K562 (cell line): Measurements from ENCODE around the gene NAIF1. TPM values are rescaled to one million over a fixed set of nuclear protein-coding genes. Genes with fewer than 3 reads are reported as not detected.

Experiments
- CHCHD3 ChIP-seq: fragments of 250-450 bp; sonication (Bioruptor Pico); IDR thresholded peaks from 2 replicates; pipeline ENCODE4 v2.1.2; 2022; ENCODE audit warnings: mild to moderate bottlenecking
- IRF2 ChIP-seq: sonication (generic); formaldehyde crosslinking; IDR thresholded peaks from 2 replicates; pipeline ENCODE4 v1.8.1; 2022; ENCODE audit warnings: mild to moderate bottlenecking, missing genetic modification reagents
- NONO ChIP-seq, 2 experiments: fragments of 200-400 bp in 1 of 2; fragments of 450-650 bp in 1 of 2; formaldehyde crosslinking in 1 of 2; IDR thresholded peaks; 2 replicates each; pipeline ENCODE4 v1.6.1; 2017; ENCODE audit warnings: low read depth in 2 of 2, mild to moderate bottlenecking in 2 of 2, moderate library complexity in 2 of 2, low read length in 1 of 2
- POLR3A ChIP-seq: IDR thresholded peaks from 2 replicates; pipeline ENCODE4 v1.6.1; 2011; ENCODE audit warnings: borderline replicate concordance, mild to moderate bottlenecking, moderate library complexity; ENCODE audit not compliant: insufficient read length, insufficient read depth; ENCODE audit errors: extremely low read depth
- POLR3G ChIP-seq: IDR thresholded peaks from 2 replicates; pipeline ENCODE4 v1.6.1; 2011; ENCODE audit not compliant: insufficient read length, insufficient replicate concordance; ENCODE audit errors: extremely low read depth
- SMAD2 ChIP-seq: fragments of 150-350 bp; IDR thresholded peaks from 2 replicates; pipeline ENCODE4 v1.6.1; 2014; ENCODE audit warnings: low read depth, mild to moderate bottlenecking, low read length
- TEAD1 ChIP-seq, 2 experiments: fragments of 450-650 bp in 1 of 2; sonication (generic) in 1 of 2; formaldehyde crosslinking; IDR thresholded peaks; 2 replicates each; pipeline versions ENCODE4 v1.4.0 to v1.8.0; 2020 to 2022; ENCODE audit warnings: mild to moderate bottlenecking in 2 of 2, missing genetic modification reagents in 1 of 2
- YBX1 ChIP-seq: fragments of 450-650 bp; IDR thresholded peaks from 2 replicates; pipeline ENCODE4 v1.7.1; 2016; ENCODE audit warnings: mild to moderate bottlenecking
- ZNF311 ChIP-seq: fragments of 250-450 bp; sonication (Bioruptor Pico); IDR thresholded peaks from 2 replicates; pipeline ENCODE4 v1.4.0; 2020; ENCODE audit warnings: mild to moderate bottlenecking, moderate library complexity
- ZNF766 ChIP-seq: fragments of 200-800 bp; sonication (Bioruptor generic); conservative IDR thresholded peaks from 2 replicates; pipeline ENCODE4 v1.6.1; 2016; ENCODE audit warnings: missing genetic modification characterization, missing compliant biosample characterization
- polyA plus RNA-seq, 8 experiments: library from polyadenylated mRNA; depleted of rRNA in 4 of 8; stranded (reverse) in 5 of 8; unstranded in 3 of 8; fragments of >200 nt; fragmentation: Nextera tagmentation in 2 of 8; fragmentation: Illumina TruSeq in 1 of 8; extraction: Ambion mirVana in 2 of 8; extraction: Trizol in 1 of 8; gene quantifications; 2 replicates each; pipeline versions ENCODE4 v1.2.1 to v1.2.3, GENCODE V29; 2011 to 2014; ENCODE audit warnings: inconsistent platforms in 1 of 8, missing spikeins in 1 of 8
- total RNA-seq, 7 experiments: library from RNA; depleted of rRNA in 6 of 7; stranded (reverse); fragments of >200 nt in 6 of 7; fragmentation: Illumina TruSeq in 2 of 7; extraction: Trizol in 2 of 7; gene quantifications; 2 replicates each; pipeline versions ENCODE4 v1.2.1 to v1.2.3, GENCODE V29; 2011 to 2021; ENCODE audit warnings: low replicate concordance in 1 of 7
- TF ChIP-seq, protein P1 (sequence below), 2 experiments: fragments of 150-350 bp in 1 of 2; IDR thresholded peaks; 2 replicates each; pipeline ENCODE4 v1.6.1; 2012 to 2016; ENCODE audit warnings: low read depth in 2 of 2, low read length in 2 of 2, mild to moderate bottlenecking in 1 of 2, moderate library complexity in 1 of 2
- TF ChIP-seq, protein P2 (sequence below): sonication (generic); formaldehyde crosslinking; IDR thresholded peaks from 2 replicates; pipeline ENCODE4 v1.8.1; 2023; ENCODE audit warnings: mild to moderate bottlenecking, missing genetic modification reagents
- TF ChIP-seq, protein P3 (sequence below): sonication (generic); IDR thresholded peaks from 2 replicates; pipeline ENCODE4 v1.6.1; 2016
- TF ChIP-seq, protein P4 (sequence below): IDR thresholded peaks from 2 replicates; pipeline ENCODE4 v1.6.1; 2016; ENCODE audit warnings: missing genetic modification characterization, missing compliant biosample characterization
- TF ChIP-seq, protein P5 (sequence below): fragments of 250-450 bp; sonication (Bioruptor Pico); IDR thresholded peaks from 2 replicates; pipeline ENCODE4 v1.4.0; 2020; ENCODE audit warnings: mild to moderate bottlenecking, moderate library complexity, borderline replicate concordance

NAIF1 gene
- total and polyA plus RNA-seq, 9 of the 15 experiments (the other 6 are each of a cell fraction or from before 2014, with no cell fraction given) = 4.8 to 26.6 (median 17.2) TPM

DNA sequence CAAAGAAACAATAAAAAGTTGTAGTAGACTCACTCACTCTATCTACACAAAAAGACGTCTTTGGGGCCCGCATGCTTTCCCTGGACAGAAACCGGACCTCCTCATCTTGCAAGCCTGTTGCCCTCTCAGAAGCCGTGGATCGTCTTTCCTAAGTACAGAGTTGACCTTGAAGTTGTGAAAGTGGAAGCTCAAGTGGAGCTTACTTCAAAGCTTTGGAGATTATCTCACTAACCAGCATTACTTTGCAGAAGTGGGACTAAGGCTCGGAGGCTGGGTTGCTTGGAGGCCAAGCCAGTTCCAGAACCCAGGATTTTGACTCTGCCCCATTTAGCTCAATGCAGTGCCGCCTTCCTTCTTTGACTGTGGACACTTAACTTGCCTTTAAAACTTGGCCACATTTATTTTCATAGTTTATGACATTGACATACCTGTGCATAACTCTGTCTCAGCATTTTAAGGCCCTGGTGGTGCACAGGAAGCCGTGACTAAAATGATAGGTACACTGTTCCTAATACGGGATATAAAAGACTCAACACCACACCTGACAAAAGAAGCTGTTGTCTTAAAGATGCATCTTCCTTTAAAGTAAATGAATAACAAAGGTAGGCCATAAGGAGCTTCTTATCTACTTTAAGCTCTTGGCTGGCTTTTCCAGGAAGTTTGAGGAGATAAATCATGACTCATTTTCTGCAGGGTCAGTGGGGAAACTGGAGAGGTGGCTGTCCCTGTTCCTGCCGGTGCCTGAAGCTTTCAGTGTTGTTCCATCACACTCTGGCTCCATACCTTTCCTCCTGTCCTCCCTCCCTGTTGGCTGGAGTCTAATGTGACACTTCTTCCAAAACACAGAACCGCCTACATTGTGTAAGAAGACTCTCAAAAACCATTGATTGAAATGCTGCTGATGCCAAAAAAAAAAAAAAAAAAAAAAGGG is 11.6 kb upstream of the NAIF1 start (continued):
- TF ChIP-seq, protein P1, sequence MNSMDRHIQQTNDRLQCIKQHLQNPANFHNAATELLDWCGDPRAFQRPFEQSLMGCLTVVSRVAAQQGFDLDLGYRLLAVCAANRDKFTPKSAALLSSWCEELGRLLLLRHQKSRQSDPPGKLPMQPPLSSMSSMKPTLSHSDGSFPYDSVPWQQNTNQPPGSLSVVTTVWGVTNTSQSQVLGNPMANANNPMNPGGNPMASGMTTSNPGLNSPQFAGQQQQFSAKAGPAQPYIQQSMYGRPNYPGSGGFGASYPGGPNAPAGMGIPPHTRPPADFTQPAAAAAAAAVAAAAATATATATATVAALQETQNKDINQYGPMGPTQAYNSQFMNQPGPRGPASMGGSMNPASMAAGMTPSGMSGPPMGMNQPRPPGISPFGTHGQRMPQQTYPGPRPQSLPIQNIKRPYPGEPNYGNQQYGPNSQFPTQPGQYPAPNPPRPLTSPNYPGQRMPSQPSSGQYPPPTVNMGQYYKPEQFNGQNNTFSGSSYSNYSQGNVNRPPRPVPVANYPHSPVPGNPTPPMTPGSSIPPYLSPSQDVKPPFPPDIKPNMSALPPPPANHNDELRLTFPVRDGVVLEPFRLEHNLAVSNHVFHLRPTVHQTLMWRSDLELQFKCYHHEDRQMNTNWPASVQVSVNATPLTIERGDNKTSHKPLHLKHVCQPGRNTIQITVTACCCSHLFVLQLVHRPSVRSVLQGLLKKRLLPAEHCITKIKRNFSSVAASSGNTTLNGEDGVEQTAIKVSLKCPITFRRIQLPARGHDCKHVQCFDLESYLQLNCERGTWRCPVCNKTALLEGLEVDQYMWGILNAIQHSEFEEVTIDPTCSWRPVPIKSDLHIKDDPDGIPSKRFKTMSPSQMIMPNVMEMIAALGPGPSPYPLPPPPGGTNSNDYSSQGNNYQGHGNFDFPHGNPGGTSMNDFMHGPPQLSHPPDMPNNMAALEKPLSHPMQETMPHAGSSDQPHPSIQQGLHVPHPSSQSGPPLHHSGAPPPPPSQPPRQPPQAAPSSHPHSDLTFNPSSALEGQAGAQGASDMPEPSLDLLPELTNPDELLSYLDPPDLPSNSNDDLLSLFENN (IDR thresholded peaks at IDR 0.05; ENCODE audit: low read depth in 2 of 2, low read length in 2 of 2) = 0 out of 4 replicates have a peak, but pooled peaks of 1 of the 2 experiments have one; percentile 11
- TF ChIP-seq, protein P2, sequence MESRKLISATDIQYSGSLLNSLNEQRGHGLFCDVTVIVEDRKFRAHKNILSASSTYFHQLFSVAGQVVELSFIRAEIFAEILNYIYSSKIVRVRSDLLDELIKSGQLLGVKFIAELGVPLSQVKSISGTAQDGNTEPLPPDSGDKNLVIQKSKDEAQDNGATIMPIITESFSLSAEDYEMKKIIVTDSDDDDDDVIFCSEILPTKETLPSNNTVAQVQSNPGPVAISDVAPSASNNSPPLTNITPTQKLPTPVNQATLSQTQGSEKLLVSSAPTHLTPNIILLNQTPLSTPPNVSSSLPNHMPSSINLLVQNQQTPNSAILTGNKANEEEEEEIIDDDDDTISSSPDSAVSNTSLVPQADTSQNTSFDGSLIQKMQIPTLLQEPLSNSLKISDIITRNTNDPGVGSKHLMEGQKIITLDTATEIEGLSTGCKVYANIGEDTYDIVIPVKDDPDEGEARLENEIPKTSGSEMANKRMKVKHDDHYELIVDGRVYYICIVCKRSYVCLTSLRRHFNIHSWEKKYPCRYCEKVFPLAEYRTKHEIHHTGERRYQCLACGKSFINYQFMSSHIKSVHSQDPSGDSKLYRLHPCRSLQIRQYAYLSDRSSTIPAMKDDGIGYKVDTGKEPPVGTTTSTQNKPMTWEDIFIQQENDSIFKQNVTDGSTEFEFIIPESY (CRISPR knock-in tag) = no peak
- TF ChIP-seq YBX1 (no peak), CHCHD3 (CRISPR knock-in tag) (no peak), NONO (IDR thresholded peaks at IDR 0.05; ENCODE audit: low read depth in 2 of 2, low read length in 1 of 2) (no peak), TEAD1 (CRISPR knock-in tag; IDR thresholded peaks at IDR 0.05) (no peak), SMAD2 (no peak), ZNF311 (no peak), POLR3G (no peak), POLR3A (no peak), ZNF766 (CRISPR knock-in tag) (peak; percentile 43), IRF2 (CRISPR knock-in tag) (no peak)
- TF ChIP-seq, protein P3, sequence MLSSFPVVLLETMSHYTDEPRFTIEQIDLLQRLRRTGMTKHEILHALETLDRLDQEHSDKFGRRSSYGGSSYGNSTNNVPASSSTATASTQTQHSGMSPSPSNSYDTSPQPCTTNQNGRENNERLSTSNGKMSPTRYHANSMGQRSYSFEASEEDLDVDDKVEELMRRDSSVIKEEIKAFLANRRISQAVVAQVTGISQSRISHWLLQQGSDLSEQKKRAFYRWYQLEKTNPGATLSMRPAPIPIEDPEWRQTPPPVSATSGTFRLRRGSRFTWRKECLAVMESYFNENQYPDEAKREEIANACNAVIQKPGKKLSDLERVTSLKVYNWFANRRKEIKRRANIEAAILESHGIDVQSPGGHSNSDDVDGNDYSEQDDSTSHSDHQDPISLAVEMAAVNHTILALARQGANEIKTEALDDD = peak; percentile 99
- TF ChIP-seq, protein P4, sequence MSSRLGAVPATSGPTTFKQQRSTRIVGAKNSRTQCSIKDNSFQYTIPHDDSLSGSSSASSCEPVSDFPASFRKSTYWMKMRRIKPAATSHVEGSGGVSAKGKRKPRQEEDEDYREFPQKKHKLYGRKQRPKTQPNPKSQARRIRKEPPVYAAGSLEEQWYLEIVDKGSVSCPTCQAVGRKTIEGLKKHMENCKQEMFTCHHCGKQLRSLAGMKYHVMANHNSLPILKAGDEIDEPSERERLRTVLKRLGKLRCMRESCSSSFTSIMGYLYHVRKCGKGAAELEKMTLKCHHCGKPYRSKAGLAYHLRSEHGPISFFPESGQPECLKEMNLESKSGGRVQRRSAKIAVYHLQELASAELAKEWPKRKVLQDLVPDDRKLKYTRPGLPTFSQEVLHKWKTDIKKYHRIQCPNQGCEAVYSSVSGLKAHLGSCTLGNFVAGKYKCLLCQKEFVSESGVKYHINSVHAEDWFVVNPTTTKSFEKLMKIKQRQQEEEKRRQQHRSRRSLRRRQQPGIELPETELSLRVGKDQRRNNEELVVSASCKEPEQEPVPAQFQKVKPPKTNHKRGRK = no peak
- TF ChIP-seq, protein P5, sequence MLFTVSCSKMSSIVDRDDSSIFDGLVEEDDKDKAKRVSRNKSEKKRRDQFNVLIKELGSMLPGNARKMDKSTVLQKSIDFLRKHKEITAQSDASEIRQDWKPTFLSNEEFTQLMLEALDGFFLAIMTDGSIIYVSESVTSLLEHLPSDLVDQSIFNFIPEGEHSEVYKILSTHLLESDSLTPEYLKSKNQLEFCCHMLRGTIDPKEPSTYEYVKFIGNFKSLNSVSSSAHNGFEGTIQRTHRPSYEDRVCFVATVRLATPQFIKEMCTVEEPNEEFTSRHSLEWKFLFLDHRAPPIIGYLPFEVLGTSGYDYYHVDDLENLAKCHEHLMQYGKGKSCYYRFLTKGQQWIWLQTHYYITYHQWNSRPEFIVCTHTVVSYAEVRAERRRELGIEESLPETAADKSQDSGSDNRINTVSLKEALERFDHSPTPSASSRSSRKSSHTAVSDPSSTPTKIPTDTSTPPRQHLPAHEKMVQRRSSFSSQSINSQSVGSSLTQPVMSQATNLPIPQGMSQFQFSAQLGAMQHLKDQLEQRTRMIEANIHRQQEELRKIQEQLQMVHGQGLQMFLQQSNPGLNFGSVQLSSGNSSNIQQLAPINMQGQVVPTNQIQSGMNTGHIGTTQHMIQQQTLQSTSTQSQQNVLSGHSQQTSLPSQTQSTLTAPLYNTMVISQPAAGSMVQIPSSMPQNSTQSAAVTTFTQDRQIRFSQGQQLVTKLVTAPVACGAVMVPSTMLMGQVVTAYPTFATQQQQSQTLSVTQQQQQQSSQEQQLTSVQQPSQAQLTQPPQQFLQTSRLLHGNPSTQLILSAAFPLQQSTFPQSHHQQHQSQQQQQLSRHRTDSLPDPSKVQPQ (CRISPR knock-in tag) = no peak
